ENCODE data around the gene MYL12B. TPM values are rescaled to one million over a fixed set of nuclear protein-coding genes. Genes with fewer than 3 reads are reported as not detected.

MYL12B gene
- total RNA-seq, 4 donors from 2014 or later, result 261 to 505 (median 275) TPM

DNA sequence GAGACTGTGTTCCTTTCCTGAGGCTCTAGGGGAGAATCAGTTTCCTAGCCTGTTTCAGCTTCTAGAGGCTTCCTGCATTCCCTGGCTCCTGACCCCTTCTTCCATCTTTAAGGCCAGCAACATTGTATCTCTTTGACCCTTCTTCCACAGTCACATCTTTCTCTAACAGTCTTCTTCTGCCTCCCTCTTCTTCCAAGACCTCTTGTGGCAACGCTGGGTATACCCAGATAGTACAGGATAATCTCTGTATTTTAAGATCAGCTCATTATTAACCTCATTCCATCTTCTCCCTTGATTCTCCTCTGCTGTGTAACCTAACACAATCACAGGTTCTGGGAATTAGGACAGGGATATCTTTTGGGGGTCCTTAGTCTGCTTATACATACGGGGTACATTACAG is 23.2 kb upstream of the MYL12B start:
- TF ChIP-seq CTCF (IDR thresholded peaks at IDR 0.05; ENCODE audit: low read depth), result no peak

DNA sequence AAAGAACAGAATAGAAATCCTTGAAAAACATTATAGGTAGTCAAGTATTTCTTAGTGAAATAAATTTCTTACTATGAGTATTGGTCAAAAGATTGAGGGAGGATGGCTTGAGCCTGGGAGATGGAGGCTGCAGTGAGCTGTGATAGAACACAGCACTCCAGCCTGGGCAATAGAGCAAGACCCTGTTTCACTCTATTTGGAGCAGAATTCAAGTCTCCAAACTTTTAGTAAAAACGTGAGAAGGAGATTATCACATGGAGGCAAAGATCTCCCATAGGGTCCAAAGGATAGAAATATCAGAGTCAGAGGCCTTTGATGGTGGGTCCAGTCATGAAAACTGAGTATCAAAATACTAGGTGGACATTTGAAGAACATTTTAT is 16.8 kb upstream of the MYL12B start:
- TF ChIP-seq CTCF (IDR thresholded peaks at IDR 0.05; ENCODE audit: low read depth), result no peak

DNA sequence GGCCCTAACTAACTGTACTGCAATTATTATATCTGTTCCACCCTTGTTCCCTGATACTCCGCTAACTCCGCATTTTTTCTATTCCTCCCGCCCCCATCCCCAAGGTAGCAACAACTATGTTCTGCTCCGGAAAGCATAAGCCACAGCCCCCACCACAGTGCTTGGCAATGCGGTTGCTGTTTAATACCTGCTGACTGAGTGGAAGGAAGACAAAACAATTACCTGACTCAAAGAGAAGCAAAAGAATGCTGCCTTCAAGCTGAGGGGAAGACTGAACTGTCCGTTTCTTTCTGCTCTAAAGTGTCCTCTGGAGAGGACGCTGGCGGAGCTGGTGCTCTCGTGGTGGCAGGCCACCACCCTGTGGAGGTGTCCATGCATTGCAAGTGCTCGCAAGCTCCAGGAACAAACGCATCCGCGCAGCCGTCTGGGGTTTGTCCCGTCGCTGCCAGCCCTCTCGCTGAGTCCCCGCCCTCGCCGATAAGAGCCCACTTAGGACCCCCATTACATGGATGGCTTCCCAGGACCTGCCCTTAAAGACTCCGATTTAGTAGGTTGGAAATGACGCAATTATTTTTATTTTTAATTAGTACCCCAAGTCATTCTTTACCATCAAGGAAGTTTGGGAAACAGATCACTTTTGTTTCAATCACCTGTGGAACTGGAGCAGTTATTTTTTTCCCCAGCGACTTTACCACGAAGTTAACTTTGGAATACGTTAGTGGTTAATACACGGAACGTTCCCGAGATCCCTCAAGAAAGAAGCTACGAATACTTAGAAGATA is 15.9 kb upstream of the MYL12B start:
- no peak for TF ChIP-seq CTCF (IDR thresholded peaks at IDR 0.05; ENCODE audit: low read depth)

- TF ChIP-seq CTCF (IDR thresholded peaks at IDR 0.05; ENCODE audit: low read depth), result no peak
Measured at GRCh38 chr18:3246635-3247239, 15.2 kb upstream of the MYL12B start.

GRCh38 chr18:3247240-3248061 is 14.5 kb upstream of the MYL12B start, which contains the start of gene MYL12A:
Gene MYL12A, plus strand, starts transcription at chr18:3247801. Its CDS starts 5,447 bp downstream, at chr18:3253248.
- TF ChIP-seq CTCF (IDR thresholded peaks at IDR 0.05; ENCODE audit: low read depth), result no peak

- TF ChIP-seq CTCF (IDR thresholded peaks at IDR 0.05; ENCODE audit: low read depth), result no peak
Measured at GRCh38 chr18:3248062-3248657, 13.8 kb upstream of the MYL12B start.

All from subcutaneous adipose tissue (tissue), 4 donors.